AG10803 (cell line): ENCODE data around the gene GPR135.
A peak's percentile ranks its signal among the peaks of the same experiment; 100 is the strongest.

ENCODE experiments used
- DNase-seq: peaks from one replicate; pipeline ENCODE4 v3.0.0; 2010; ENCODE audit warnings: low read depth
- H3K4me3 ChIP-seq: 2 replicates; pipeline ENCODE4 v1.5.1; 2011; ENCODE audit warnings: mild to moderate bottlenecking, low read length, control low read depth
- TF ChIP-seq, protein P1 (sequence below): conservative IDR thresholded peaks from 2 replicates; pipeline ENCODE4 v1.5.1; 2011; ENCODE audit warnings: mild to moderate bottlenecking, low read length, control low read depth, inconsistent platforms

GPR135 gene

DNA sequence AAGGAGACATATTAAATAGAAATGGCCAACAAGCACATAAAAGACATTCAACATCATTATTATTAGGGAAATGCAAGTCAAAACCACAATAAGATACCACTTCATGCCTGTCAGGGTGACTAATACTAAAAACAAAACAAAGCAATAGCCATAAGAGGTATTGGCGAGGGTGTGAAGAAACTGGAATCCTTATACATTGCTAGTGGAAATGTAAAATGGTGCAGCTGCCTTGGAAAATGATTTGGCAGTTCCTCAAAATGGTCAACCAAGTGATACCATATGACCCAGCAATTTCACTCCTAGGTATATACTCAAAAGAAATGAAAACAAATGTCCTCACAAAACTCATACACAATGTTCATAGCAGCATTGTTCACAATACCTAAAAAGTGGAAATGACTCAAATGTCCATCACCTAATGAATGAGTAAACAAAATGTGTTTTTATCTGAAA is 27.0 kb downstream of the GPR135 start:
- no peak overlapping the region for H3K4me3 ChIP-seq
- TF ChIP-seq, protein P1, sequence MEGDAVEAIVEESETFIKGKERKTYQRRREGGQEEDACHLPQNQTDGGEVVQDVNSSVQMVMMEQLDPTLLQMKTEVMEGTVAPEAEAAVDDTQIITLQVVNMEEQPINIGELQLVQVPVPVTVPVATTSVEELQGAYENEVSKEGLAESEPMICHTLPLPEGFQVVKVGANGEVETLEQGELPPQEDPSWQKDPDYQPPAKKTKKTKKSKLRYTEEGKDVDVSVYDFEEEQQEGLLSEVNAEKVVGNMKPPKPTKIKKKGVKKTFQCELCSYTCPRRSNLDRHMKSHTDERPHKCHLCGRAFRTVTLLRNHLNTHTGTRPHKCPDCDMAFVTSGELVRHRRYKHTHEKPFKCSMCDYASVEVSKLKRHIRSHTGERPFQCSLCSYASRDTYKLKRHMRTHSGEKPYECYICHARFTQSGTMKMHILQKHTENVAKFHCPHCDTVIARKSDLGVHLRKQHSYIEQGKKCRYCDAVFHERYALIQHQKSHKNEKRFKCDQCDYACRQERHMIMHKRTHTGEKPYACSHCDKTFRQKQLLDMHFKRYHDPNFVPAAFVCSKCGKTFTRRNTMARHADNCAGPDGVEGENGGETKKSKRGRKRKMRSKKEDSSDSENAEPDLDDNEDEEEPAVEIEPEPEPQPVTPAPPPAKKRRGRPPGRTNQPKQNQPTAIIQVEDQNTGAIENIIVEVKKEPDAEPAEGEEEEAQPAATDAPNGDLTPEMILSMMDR, result no peak
- peak; percentile 79 for DNase-seq

DNA sequence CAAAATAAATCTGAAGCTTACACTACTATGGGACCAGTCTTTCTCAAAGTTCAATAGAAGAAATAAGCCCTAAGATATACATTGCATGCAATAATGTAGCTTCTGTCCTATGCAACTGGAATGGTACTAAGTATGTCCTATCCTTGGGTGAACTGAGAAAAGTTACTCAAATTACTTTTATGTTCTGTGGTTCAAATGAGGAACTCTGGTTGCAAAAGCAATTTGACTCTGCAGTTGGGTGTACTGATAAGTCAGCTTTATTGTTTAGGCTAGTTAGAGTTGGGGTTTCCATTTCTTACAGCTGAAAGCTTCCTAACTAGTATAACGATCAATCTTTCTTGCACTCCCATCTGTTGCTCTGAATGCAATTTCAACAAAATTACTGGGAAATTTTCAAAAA is 29.2 kb downstream of the GPR135 start:
- TF ChIP-seq, protein P1, result no peak

DNA sequence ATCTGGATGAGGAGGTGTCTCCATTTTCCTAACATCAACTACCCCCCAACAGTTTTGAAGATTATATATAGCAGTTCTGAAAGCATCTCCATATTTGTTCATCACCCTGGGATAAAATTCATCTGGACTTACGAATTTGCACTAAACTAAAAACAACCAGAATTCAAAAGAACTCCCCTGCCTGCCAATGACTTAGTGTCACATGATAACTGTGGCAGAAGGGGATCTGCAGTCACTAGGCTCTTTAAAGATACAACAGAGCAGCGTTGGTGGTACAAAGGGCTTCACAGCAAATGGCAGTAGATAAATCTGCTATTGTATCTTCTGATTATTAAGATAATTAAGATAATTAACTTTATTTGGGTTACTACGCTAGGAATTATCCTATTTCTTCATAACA is 30.1 kb downstream of the GPR135 start:
- TF ChIP-seq, protein P1, result no peak
- no peak for DNase-seq
- no peak overlapping the region for H3K4me3 ChIP-seq

More for the DNA sequence above, 29.2 kb downstream of the GPR135 start:
- H3K4me3 ChIP-seq, result no peak overlapping the region
- no peak for DNase-seq

DNA sequence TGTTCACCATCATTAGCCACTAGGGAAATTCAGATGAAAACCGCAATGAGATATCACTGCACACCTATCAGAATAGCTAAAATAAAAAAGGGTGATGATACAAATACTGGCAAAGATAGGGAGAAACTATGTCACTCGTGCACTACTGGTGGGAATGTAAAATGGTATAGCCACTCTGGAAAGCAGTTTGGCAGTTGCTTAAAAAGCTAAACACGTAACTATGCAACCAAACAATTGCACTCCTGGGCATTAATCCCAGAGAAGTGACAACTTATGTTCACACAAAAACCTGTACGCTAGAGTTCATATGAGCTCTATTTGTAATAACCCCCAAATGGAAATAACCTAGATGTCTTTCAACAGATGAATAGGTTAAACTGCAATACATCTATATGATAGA is 35.4 kb downstream of the GPR135 start:
- no peak overlapping the region for H3K4me3 ChIP-seq
- DNase-seq, result no peak
- TF ChIP-seq, protein P1, result no peak

DNA sequence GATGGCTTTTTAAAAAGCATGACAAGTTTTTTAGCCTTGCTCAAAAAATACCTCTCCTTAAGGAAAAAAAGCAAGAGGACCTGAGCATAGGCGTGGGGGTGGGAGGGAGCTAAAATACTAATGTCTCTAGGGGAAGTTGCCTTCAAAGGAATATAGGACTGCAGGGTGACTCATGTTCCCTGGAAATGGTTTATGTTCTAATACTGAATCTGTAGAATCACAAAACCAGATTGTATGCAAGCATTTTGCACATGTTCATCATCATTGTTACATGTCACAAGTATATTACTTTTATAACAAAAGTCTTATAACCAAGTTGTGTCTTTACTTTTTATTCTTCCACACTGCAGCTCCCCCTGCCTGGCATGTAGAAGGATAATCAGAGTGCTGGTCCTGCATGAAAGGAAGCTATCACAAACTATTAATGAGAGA is 36.6 kb downstream of the GPR135 start:
- DNase-seq, result peak; percentile 55
- TF ChIP-seq, protein P1, result peak; percentile 50
- no peak overlapping the region for H3K4me3 ChIP-seq

DNA sequence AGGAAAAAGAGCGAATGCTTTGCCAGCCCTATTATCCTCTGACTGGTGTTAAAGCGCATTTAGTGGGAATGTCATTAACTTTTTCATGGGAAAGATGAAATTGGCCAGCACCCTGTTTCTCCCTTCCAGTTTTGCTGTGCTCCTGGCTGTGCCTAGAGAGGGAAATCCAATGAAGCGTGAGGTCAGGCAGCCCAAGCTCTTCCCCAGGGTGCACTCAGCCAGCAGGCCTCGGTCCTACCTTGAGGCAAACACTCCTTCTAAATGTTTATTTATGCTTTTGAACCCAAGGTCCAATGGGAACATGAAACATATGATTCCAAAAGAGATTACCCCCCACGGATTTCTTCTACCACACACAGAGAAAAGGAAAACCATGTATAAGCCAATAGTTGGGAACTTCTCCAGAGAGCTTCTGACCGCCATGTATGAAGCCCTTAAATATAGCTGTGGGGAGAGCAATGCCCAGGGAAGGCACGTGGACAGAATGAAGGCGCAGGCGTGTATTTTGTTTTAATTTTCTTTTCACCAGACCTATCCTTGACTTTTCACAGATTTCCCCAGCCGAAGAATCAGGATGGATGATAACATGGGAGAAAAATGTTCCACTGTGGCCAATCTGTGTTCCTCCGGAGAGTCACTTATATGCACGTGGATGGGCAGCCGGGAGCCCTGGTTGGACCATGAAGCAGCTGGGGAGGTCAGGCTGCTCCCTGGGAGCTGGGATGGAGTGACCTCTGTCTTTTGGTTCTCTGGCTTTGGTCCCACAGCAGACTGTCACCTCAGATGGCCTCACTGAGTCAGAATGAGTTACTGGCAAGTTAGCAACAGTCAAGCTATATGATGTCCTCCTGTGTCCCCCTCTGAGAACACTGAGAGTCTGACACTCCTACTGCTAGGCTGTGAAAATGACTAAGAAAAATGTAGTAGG is 37.3 kb downstream of the GPR135 start:
- TF ChIP-seq, protein P1, result no peak
- DNase-seq, result peak; percentile 25
- H3K4me3 ChIP-seq, result no peak overlapping the region

DNA sequence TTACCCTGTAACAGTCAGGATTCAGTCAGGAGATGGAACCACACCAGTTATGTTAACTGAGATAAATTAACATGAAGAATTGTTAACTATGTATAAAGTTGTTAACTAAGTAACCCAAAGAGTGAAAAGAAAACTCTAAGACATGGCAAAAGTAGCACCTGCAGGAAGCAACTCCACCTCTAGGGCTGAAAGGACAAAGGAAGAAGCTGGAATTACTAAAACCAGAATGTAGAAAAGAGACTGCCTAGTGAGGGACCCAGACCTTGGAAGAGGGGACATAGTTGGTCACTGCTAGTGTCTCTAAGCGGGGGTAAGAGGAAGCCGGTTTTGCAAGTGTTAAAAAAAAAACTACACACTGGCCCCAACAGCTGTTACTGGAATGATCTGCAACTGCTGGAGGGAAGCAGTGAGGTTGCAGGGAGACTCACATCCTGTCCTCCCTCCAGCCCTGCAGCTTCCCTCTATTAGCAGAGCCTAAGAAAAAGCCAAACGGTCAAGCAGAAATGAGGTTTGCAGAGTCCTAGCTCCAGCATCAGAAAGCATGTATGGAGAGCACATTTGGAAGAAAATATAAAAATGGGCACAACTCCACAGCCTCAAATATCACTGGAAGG is 39.8 kb downstream of the GPR135 start:
- TF ChIP-seq, protein P1, result peak; percentile 22
- H3K4me3 ChIP-seq, result no peak overlapping the region
- peak; percentile 65 for DNase-seq
